Osteocyte (in vitro differentiated cells): ENCODE data around the gene RDH13. TPM values are rescaled to one million over a fixed set of nuclear protein-coding genes. Genes with fewer than 3 reads are reported as not detected.

Experiments
- DNase-seq: peaks from one replicate; pipeline ENCODE4 v3.0.0; 2021; ENCODE audit warnings: mixed read lengths; ENCODE audit not compliant: unreplicated experiment; ENCODE audit errors: extremely low spot score
- H3K27ac Mint-ChIP-seq: one replicate; pipeline ENCODE4 v1.8.0; 2021; ENCODE audit warnings: mild to moderate bottlenecking, mixed read lengths; ENCODE audit not compliant: unreplicated experiment
- H3K27me3 Mint-ChIP-seq: one replicate; pipeline ENCODE4 v1.8.0; 2021; ENCODE audit warnings: mixed read lengths; ENCODE audit not compliant: unreplicated experiment
- H3K36me3 Mint-ChIP-seq: one replicate; pipeline ENCODE4 v1.8.0; 2021; ENCODE audit warnings: mixed read lengths; ENCODE audit not compliant: unreplicated experiment
- H3K4me1 Mint-ChIP-seq: one replicate; pipeline ENCODE4 v1.8.0; 2021; ENCODE audit warnings: mixed read lengths; ENCODE audit not compliant: unreplicated experiment
- H3K4me3 Mint-ChIP-seq: one replicate; pipeline ENCODE4 v1.8.0; 2021; ENCODE audit warnings: mild to moderate bottlenecking, moderate library complexity, mixed read lengths; ENCODE audit not compliant: unreplicated experiment
- H3K9me3 Mint-ChIP-seq: one replicate; pipeline ENCODE4 v1.8.0; 2021; ENCODE audit warnings: mixed read lengths; ENCODE audit not compliant: unreplicated experiment
- CTCF ChIP-seq: fragments of 200-600 bp; sonication (generic); IDR thresholded peaks from 2 replicates; pipeline ENCODE4 v1.5.0; 2021; ENCODE audit warnings: antibody characterized with exemption, mild to moderate bottlenecking, moderate library complexity
- total RNA-seq: library from RNA; stranded (reverse); gene quantifications from 2 replicates; pipeline ENCODE4 v1.2.1, GENCODE V29; 2021

The RDH13 gene
- total RNA-seq, 1 donor from 2014 or later, result 15.1 TPM

GRCh38 chr19:55018216-55018615, 44.7 kb downstream of the RDH13 start:
- no peak for DNase-seq
- H3K27me3 Mint-ChIP-seq, result no peaks in the 10 kb centered on the region
- no peaks in the 10 kb centered on the region for H3K4me1 Mint-ChIP-seq
- H3K27ac Mint-ChIP-seq, result no peak overlapping the region
- H3K9me3 Mint-ChIP-seq, result peaks cover 9% of the 10 kb centered on the region
- H3K4me3 Mint-ChIP-seq, result no peak overlapping the region
- TF ChIP-seq CTCF, result no peak
- no peaks in the 10 kb centered on the region for H3K36me3 Mint-ChIP-seq

- no peak for DNase-seq
- TF ChIP-seq CTCF, result no peak
- no peaks in the 10 kb centered on the region for H3K27me3 Mint-ChIP-seq
- no peaks in the 10 kb centered on the region for H3K4me1 Mint-ChIP-seq
- no peak overlapping the region for H3K27ac Mint-ChIP-seq
- H3K36me3 Mint-ChIP-seq, result no peaks in the 10 kb centered on the region
- no peak overlapping the region for H3K4me3 Mint-ChIP-seq
- H3K9me3 Mint-ChIP-seq, result peaks cover 8% of the 10 kb centered on the region
These were observed 46.9 kb downstream of the RDH13 start for GRCh38 chr19:55016017-55016416.

GRCh38 chr19:55015126-55015525, 47.8 kb downstream of the RDH13 start:
- peaks cover 10% of the 10 kb centered on the region for H3K9me3 Mint-ChIP-seq
- H3K27ac Mint-ChIP-seq, result no peak overlapping the region
- H3K4me1 Mint-ChIP-seq, result no peaks in the 10 kb centered on the region
- no peaks in the 10 kb centered on the region for H3K36me3 Mint-ChIP-seq
- H3K4me3 Mint-ChIP-seq, result no peak overlapping the region
- TF ChIP-seq CTCF, result no peak
- no peaks in the 10 kb centered on the region for H3K27me3 Mint-ChIP-seq
- DNase-seq, result no peak

- Mint-ChIP-seq H3K36me3 (no peaks in the 10 kb centered on the region), H3K9me3 (peaks cover 10% of the 10 kb centered on the region), H3K4me3 (no peak overlapping the region), H3K27me3 (no peaks in the 10 kb centered on the region), H3K27ac (no peak overlapping the region), H3K4me1 (no peaks in the 10 kb centered on the region)
- DNase-seq, result no peak
- no peak for TF ChIP-seq CTCF
These were observed 48.2 kb downstream of the RDH13 start for GRCh38 chr19:55014714-55015113.

GRCh38 chr19:55013596-55013995, 49.4 kb downstream of the RDH13 start:
- Mint-ChIP-seq H3K4me1 (no peaks in the 10 kb centered on the region), H3K4me3 (no peak overlapping the region), H3K27me3 (no peaks in the 10 kb centered on the region), H3K9me3 (peaks cover 15% of the 10 kb centered on the region), H3K36me3 (no peaks in the 10 kb centered on the region), H3K27ac (no peak overlapping the region)
- DNase-seq, result no peak
- TF ChIP-seq CTCF, result no peak
